GM18526 (cell line): ENCODE data around the gene ADRA2B.

Source experiments
- POLR2A ChIP-seq: IDR thresholded peaks from 3 replicates; pipeline ENCODE4 v1.6.1; 2011; ENCODE audit not compliant: insufficient read length; ENCODE audit errors: extremely low read depth

The ADRA2B gene

GRCh38 chr2:96083989-96084857, 32.1 kb downstream of the ADRA2B start:
- no peak for TF ChIP-seq POLR2A

DNA sequence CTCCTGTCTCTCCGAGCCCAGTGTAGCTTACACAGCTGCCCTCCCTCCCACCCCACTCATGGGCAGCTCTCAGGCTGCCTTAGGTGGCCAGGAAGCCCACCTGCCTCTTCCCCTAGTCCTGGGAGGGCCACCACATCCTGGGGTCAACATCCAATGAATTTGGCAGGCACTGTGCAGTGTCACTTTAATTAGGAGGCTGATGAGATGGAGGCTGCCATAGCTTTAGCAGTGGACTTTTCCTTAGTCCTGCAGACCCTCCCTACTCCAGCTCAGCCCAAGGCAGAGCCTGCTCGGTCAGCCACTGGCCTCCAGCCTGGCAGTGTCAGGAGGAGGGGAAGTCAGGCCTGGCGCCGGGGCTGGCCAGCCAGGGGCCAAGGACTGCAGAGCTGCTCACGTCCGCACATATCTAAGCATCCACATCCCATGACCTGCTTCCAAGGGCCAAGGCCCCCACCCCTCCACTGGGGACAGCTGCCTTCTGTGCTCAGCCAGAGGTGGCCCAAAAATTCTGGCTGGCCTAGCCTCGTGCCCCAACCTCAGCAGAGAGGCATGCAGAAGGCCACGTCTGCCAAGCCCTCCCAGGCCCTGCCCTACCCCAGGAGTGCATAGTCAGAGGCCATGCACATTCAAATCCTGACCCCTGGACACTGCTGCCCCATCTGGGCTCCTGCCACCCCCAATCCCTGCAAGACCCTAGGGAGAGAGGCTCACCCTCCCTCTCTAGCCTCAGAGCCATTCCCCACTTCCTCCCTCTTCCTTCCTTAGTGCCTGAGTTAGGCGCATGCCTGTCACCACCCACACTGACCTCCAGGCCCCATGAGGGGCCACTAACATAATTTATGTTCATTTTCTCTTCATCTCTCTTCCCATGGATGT, 33.1 kb downstream of the ADRA2B start:
- no peak for TF ChIP-seq POLR2A

- no peak for TF ChIP-seq POLR2A
Measured at GRCh38 chr2:96082211-96083063, 33.9 kb downstream of the ADRA2B start.

DNA sequence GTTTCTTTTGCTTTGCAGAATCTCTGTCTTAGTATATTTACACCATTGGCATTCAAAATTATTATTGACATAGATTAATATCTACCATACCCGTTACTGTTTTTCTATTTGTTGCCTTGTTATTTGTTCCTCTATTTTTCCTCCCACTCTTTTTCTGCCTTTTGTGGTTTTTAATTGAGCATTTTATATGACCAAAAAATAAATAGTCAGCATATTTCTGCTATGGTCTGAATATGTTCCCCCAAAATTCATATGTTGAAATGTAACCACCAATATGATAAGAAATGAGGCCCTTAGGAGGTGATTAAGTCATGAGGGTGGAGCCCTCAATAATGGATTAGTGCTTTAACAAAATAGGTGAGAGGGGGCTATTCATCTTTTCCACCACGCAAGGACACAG, 35.3 kb downstream of the ADRA2B start:
- no peak for TF ChIP-seq POLR2A

GRCh38 chr2:96075199-96075771, 41.1 kb downstream of the ADRA2B start:
- no peak for TF ChIP-seq POLR2A

GRCh38 chr2:96074156-96074555, 42.2 kb downstream of the ADRA2B start:
- TF ChIP-seq POLR2A = no peak

- no peak for TF ChIP-seq POLR2A
Measured at GRCh38 chr2:96073170-96073775, 43.1 kb downstream of the ADRA2B start.

DNA sequence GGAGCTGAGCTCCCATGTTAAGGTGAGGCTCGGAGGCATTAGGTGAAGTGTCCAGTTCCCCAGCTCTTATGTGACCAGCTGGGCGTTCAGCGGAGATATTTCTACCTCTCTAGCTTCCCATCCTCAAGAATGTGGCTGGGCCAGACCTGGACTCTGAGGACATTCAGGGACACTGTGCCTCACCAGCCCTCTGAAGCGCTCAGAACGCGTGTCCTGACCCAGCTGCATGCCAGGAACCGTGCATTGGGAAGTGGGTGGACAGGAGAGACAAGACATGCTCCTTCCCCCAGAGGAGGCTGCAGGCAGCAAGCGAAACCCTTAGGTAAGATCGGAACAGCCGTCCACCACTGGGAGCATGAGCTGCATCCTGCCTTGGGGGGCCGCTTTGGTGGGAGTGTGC, 43.6 kb downstream of the ADRA2B start:
- no peak for TF ChIP-seq POLR2A

DNA sequence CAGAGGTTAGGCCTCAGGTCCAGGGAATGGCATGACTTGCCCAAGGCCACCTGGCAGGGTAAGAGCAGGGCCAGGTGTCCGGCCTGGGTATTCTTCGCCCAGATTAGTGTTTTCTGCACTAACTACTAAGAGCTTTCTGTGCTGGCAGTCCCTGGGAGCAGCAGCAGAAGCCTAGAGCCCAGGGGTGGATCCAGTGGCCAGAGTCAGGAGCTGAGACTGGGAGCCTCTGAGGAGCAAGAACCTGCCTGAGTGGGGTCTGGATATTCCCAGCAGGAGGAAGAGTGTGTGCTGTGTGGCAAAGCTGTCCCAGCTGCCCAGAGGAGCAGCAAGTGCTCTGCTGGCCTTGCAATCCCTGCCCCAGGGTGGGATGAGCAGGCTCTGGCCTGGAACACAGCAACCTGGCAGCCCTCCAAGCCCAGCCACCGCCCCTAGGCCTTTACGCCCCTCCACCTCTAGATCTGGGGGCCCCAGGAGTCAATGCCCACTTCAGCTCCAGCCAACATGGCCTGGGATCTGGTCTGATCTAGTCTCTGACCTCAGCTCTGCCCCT, 50.9 kb downstream of the ADRA2B start:
- TF ChIP-seq POLR2A = no peak
